Activated naive CD8-positive, alpha-beta T cell treated with anti-CD3 and anti-CD28 coated beads, Interleukin-2, amount 50 U/mL, for 24 hours (primary cell): ENCODE measurements around the gene PARVG.

Source experiments
- ATAC-seq: fragments of 150-1000 bp; cut with Tn5 transposase; one replicate; pipeline ENCODE4 v1.10.0; 2021
- DNase-seq: peaks from one replicate; pipeline ENCODE4 v3.0.0; 2021
- H3K27ac Mint-ChIP-seq: one replicate; pipeline ENCODE4 v1.8.0; 2021; ENCODE audit warnings: mild to moderate bottlenecking, mixed read lengths
- H3K27me3 Mint-ChIP-seq: one replicate; pipeline ENCODE4 v1.8.0; 2021; ENCODE audit warnings: mixed read lengths
- H3K36me3 Mint-ChIP-seq: one replicate; pipeline ENCODE4 v1.8.0; 2021; ENCODE audit warnings: low read depth, mixed read lengths
- H3K4me1 Mint-ChIP-seq: one replicate; pipeline ENCODE4 v1.8.0; 2021; ENCODE audit warnings: mixed read lengths
- H3K4me3 Mint-ChIP-seq: one replicate; pipeline ENCODE4 v1.8.0; 2021; ENCODE audit warnings: mild to moderate bottlenecking, moderate library complexity, mixed read lengths
- H3K9me3 Mint-ChIP-seq: one replicate; pipeline ENCODE4 v1.8.0; 2021; ENCODE audit warnings: mixed read lengths

PARVG gene

GRCh38 chr22:44145544-44145943 lies 35.2 kb upstream of the PARVG start:
- ATAC-seq (no peak), DNase-seq (no peak)
- Mint-ChIP-seq H3K27ac (no peak overlapping the region), H3K9me3 (no peaks in the 10 kb centered on the region), H3K27me3 (no peaks in the 10 kb centered on the region), H3K4me1 (no peaks in the 10 kb centered on the region), H3K4me3 (no peak overlapping the region), H3K36me3 (peaks cover 4% of the 10 kb centered on the region)

GRCh38 chr22:44146088-44146861 lies 34.5 kb upstream of the PARVG start:
- DNase-seq (no peak), ATAC-seq (no peak)
- H3K36me3 Mint-ChIP-seq = peaks cover 6% of the 10 kb centered on the region
- H3K4me3 Mint-ChIP-seq = no peak overlapping the region
- no peaks in the 10 kb centered on the region for H3K27me3 Mint-ChIP-seq
- no peaks in the 10 kb centered on the region for H3K4me1 Mint-ChIP-seq
- H3K27ac Mint-ChIP-seq = no peak overlapping the region
- no peaks in the 10 kb centered on the region for H3K9me3 Mint-ChIP-seq

- no peaks in the 10 kb centered on the region for H3K9me3 Mint-ChIP-seq
- H3K4me1 Mint-ChIP-seq = no peaks in the 10 kb centered on the region
- DNase-seq (no peak), ATAC-seq (no peak)
- peaks cover 6% of the 10 kb centered on the region for H3K36me3 Mint-ChIP-seq
- H3K27ac Mint-ChIP-seq = no peak overlapping the region
- H3K4me3 Mint-ChIP-seq = no peak overlapping the region
- no peaks in the 10 kb centered on the region for H3K27me3 Mint-ChIP-seq
Measured at GRCh38 chr22:44147008-44147645, 33.6 kb upstream of the PARVG start.

- Mint-ChIP-seq H3K27me3 (peaks cover 1% of the 10 kb centered on the region), H3K4me1 (no peaks in the 10 kb centered on the region), H3K36me3 (peaks cover 6% of the 10 kb centered on the region), H3K27ac (no peak overlapping the region), H3K4me3 (no peak overlapping the region), H3K9me3 (no peaks in the 10 kb centered on the region)
- no peak for DNase-seq
- no peak for ATAC-seq
Measured at GRCh38 chr22:44147821-44148574, 32.7 kb upstream of the PARVG start.

GRCh38 chr22:44151676-44152075 lies 29.0 kb upstream of the PARVG start:
- H3K36me3 Mint-ChIP-seq = peaks cover 2% of the 10 kb centered on the region
- no peaks in the 10 kb centered on the region for H3K9me3 Mint-ChIP-seq
- no peak overlapping the region for H3K27ac Mint-ChIP-seq
- ATAC-seq (no peak), DNase-seq (no peak)
- H3K4me3 Mint-ChIP-seq = no peak overlapping the region
- H3K27me3 Mint-ChIP-seq = peaks cover 1% of the 10 kb centered on the region
- H3K4me1 Mint-ChIP-seq = no peaks in the 10 kb centered on the region

- Mint-ChIP-seq H3K27ac (no peak overlapping the region), H3K4me3 (no peak overlapping the region)
- no peak for ATAC-seq
Measured at GRCh38 chr22:44153710-44154109, 27.0 kb upstream of the PARVG start.

GRCh38 chr22:44154436-44154942 lies 26.2 kb upstream of the PARVG start:
- H3K9me3 Mint-ChIP-seq = no peaks in the 10 kb centered on the region
- H3K4me1 Mint-ChIP-seq = no peaks in the 10 kb centered on the region
- no peak overlapping the region for H3K27ac Mint-ChIP-seq
- peaks cover 1% of the 10 kb centered on the region for H3K27me3 Mint-ChIP-seq
- no peak overlapping the region for H3K4me3 Mint-ChIP-seq
- no peak for DNase-seq
- peaks cover 5% of the 10 kb centered on the region for H3K36me3 Mint-ChIP-seq
- no peak for ATAC-seq

More at GRCh38 chr22:44153710-44154109, 27.0 kb upstream of the PARVG start:
- no peaks in the 10 kb centered on the region for H3K9me3 Mint-ChIP-seq
- no peaks in the 10 kb centered on the region for H3K4me1 Mint-ChIP-seq
- H3K27me3 Mint-ChIP-seq = peaks cover 1% of the 10 kb centered on the region
- H3K36me3 Mint-ChIP-seq = peaks cover 5% of the 10 kb centered on the region
- no peak for DNase-seq

GRCh38 chr22:44155115-44155514 lies 25.6 kb upstream of the PARVG start:
- H3K4me1 Mint-ChIP-seq = no peaks in the 10 kb centered on the region
- no peaks in the 10 kb centered on the region for H3K9me3 Mint-ChIP-seq
- H3K27me3 Mint-ChIP-seq = peaks cover 1% of the 10 kb centered on the region
- ATAC-seq (no peak), DNase-seq (no peak)
- H3K36me3 Mint-ChIP-seq = peaks cover 5% of the 10 kb centered on the region
- H3K4me3 Mint-ChIP-seq = no peak overlapping the region
- no peak overlapping the region for H3K27ac Mint-ChIP-seq

GRCh38 chr22:44157916-44158618 lies 22.7 kb upstream of the PARVG start:
- Mint-ChIP-seq H3K27me3 (no peaks in the 10 kb centered on the region), H3K4me1 (no peaks in the 10 kb centered on the region), H3K4me3 (no peak overlapping the region), H3K36me3 (peaks cover 3% of the 10 kb centered on the region), H3K9me3 (no peaks in the 10 kb centered on the region), H3K27ac (no peak overlapping the region)
- ATAC-seq = no peak
- no peak for DNase-seq

GRCh38 chr22:44158816-44159215 lies 21.9 kb upstream of the PARVG start:
- DNase-seq = no peak
- Mint-ChIP-seq H3K4me1 (no peaks in the 10 kb centered on the region), H3K27ac (no peak overlapping the region), H3K9me3 (no peaks in the 10 kb centered on the region), H3K36me3 (peaks cover 3% of the 10 kb centered on the region), H3K4me3 (no peak overlapping the region), H3K27me3 (no peaks in the 10 kb centered on the region)
- no peak for ATAC-seq

- Mint-ChIP-seq H3K4me1 (no peaks in the 10 kb centered on the region), H3K27ac (no peak overlapping the region), H3K4me3 (no peak overlapping the region), H3K9me3 (no peaks in the 10 kb centered on the region), H3K27me3 (no peaks in the 10 kb centered on the region), H3K36me3 (peaks cover 3% of the 10 kb centered on the region)
- ATAC-seq (no peak), DNase-seq (no peak)
Measured at GRCh38 chr22:44159221-44159620, 21.5 kb upstream of the PARVG start.

- no peaks in the 10 kb centered on the region for H3K4me1 Mint-ChIP-seq
- no peaks in the 10 kb centered on the region for H3K9me3 Mint-ChIP-seq
- H3K27me3 Mint-ChIP-seq = no peaks in the 10 kb centered on the region
- no peak overlapping the region for H3K27ac Mint-ChIP-seq
- no peak overlapping the region for H3K4me3 Mint-ChIP-seq
- H3K36me3 Mint-ChIP-seq = peaks cover 3% of the 10 kb centered on the region
- DNase-seq = no peak
- no peak for ATAC-seq
Measured at GRCh38 chr22:44159811-44160210, 20.9 kb upstream of the PARVG start.

GRCh38 chr22:44160421-44160820 lies 20.3 kb upstream of the PARVG start:
- Mint-ChIP-seq H3K9me3 (no peaks in the 10 kb centered on the region), H3K4me3 (no peak overlapping the region), H3K36me3 (peaks cover 3% of the 10 kb centered on the region), H3K27me3 (no peaks in the 10 kb centered on the region), H3K27ac (no peak overlapping the region), H3K4me1 (no peaks in the 10 kb centered on the region)
- ATAC-seq (no peak), DNase-seq (no peak)

GRCh38 chr22:44161673-44162072 lies 19.1 kb upstream of the PARVG start:
- DNase-seq (no peak), ATAC-seq (no peak)
- Mint-ChIP-seq H3K9me3 (no peaks in the 10 kb centered on the region), H3K4me3 (no peak overlapping the region), H3K36me3 (peaks cover 3% of the 10 kb centered on the region), H3K4me1 (no peaks in the 10 kb centered on the region), H3K27ac (no peak overlapping the region), H3K27me3 (no peaks in the 10 kb centered on the region)
